Measurements from ENCODE around the gene PLCB4. TPM values are rescaled to one million over a fixed set of nuclear protein-coding genes. Genes with fewer than 3 reads are reported as not detected.

Gene PLCB4
- total RNA-seq, 1 donor from 2014 or later = 30.5 TPM

GRCh38 chr20:9092113-9092512 lies 23.2 kb downstream of the PLCB4 start:
- Histone ChIP-seq H3K27ac (replicated peaks) (peak overlapping the region; percentile 80), H3K4me1 (peaks cover 77% of the 10 kb centered on the region), H3K4me3 (no peak overlapping the region), H3K36me3 (no peaks in the 10 kb centered on the region), H3K9me3 (replicated peaks) (no peaks in the 10 kb centered on the region), H3K27me3 (ENCODE audit: low read depth) (no peaks in the 10 kb centered on the region)
- no peak for DNase-seq
- intact Hi-C loops (cut with micrococcal nuclease) = no loop called here
- TF ChIP-seq CTCF (IDR thresholded peaks at IDR 0.05; ENCODE audit: borderline replicate concordance) = no peak

GRCh38 chr20:9092655-9093054 lies 23.8 kb downstream of the PLCB4 start:
- H3K4me3 ChIP-seq = peak overlapping the region; percentile 38
- H3K4me1 ChIP-seq = peaks cover 73% of the 10 kb centered on the region
- H3K27ac ChIP-seq (replicated peaks) = peak overlapping the region; percentile 80
- H3K9me3 ChIP-seq (replicated peaks) = no peaks in the 10 kb centered on the region
- intact Hi-C loops (cut with micrococcal nuclease) = no loop called here
- DNase-seq = no peak
- no peaks in the 10 kb centered on the region for H3K36me3 ChIP-seq
- H3K27me3 ChIP-seq (ENCODE audit: low read depth) = no peaks in the 10 kb centered on the region
- TF ChIP-seq CTCF (IDR thresholded peaks at IDR 0.05; ENCODE audit: borderline replicate concordance) = no peak

DNA sequence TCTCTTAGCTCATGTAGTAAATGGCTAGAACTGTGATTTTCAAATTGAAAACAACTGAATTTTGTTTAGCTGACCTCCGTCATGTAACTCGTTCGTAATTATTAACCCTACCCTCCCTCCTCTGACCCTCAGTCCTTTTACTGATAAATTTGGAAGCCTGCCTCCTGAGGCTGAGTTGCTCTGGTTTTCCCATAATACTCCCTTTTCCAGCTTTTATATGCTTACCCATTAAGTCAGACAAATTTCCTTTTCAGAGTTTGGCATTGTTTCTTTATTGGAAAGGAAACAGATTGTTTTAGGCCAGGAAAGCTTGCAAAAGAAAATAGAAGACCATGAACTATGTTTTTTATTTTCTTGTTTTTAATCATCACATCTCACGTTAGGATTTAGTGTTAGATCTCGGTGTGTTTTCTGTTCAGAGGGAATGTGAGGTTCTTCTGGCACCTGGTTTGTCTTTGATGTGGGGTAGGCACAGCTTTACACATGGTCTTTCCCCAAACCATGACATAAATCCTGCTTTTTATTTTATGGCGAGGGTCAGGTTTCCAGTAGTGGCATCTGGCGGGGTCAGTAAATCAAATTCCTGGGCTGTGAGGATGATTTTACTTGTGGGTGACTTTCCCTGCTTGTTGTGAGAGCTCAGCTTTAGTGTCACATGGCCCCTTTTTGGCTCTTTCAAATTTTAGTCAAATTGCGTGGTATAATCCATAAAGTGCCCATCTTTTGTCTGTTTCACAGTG lies 24.5 kb downstream of the PLCB4 start:
- Histone ChIP-seq H3K9me3 (replicated peaks) (no peaks in the 10 kb centered on the region), H3K4me1 (peaks cover 66% of the 10 kb centered on the region), H3K36me3 (no peaks in the 10 kb centered on the region), H3K4me3 (peak overlapping the region; percentile 38), H3K27ac (replicated peaks) (peak overlapping the region; percentile 80), H3K27me3 (ENCODE audit: low read depth) (no peaks in the 10 kb centered on the region)
- TF ChIP-seq CTCF (IDR thresholded peaks at IDR 0.05; ENCODE audit: borderline replicate concordance) = peak; percentile 31
- intact Hi-C loops (cut with micrococcal nuclease) = no loop called here
- DNase-seq = no peak

DNA sequence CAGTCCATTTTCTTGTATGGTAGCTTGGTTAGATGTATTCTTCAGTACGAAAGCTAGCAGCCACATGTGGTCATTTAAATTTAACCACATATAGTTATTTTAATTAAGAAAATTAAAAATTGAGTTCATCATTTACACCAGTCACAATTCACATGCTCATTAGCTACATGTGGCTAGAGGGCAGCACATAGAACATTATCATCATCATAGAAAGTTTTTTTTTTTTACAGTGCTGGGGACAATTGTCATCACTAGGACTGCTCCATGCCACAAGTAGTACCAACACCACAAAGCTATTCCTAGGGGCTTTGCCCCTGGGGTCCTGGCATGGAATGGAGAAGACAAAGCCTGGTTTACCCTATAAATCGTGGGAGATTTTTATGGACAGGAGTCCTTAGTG lies 30.5 kb downstream of the PLCB4 start:
- DNase-seq = no peak
- Histone ChIP-seq H3K27me3 (ENCODE audit: low read depth) (no peaks in the 10 kb centered on the region), H3K4me3 (no peak overlapping the region), H3K27ac (replicated peaks) (no peak overlapping the region), H3K9me3 (replicated peaks) (no peaks in the 10 kb centered on the region), H3K36me3 (no peaks in the 10 kb centered on the region), H3K4me1 (peaks cover 20% of the 10 kb centered on the region)
- peak; percentile 35 for TF ChIP-seq CTCF (IDR thresholded peaks at IDR 0.05; ENCODE audit: borderline replicate concordance)
- intact Hi-C loops (cut with micrococcal nuclease) = no loop called here

- no peak for DNase-seq
- H3K4me3 ChIP-seq = no peak overlapping the region
- intact Hi-C loops (cut with micrococcal nuclease) = no loop called here
- H3K4me1 ChIP-seq = peaks cover 12% of the 10 kb centered on the region
- no peaks in the 10 kb centered on the region for H3K36me3 ChIP-seq
- H3K27me3 ChIP-seq (ENCODE audit: low read depth) = no peaks in the 10 kb centered on the region
- H3K27ac ChIP-seq (replicated peaks) = no peak overlapping the region
- no peaks in the 10 kb centered on the region for H3K9me3 ChIP-seq (replicated peaks)
- no peak for TF ChIP-seq CTCF (IDR thresholded peaks at IDR 0.05; ENCODE audit: borderline replicate concordance)
These were observed 31.8 kb downstream of the PLCB4 start for GRCh38 chr20:9100691-9101090.

All from left ventricle myocardium inferior (tissue), 1 donor.